A549 (cell line): Measurements from ENCODE around the gene EXOC7. TPM values are rescaled to one million over a fixed set of nuclear protein-coding genes. Genes with fewer than 3 reads are reported as not detected.

Experiments used
- ATAC-seq, 2 experiments: fragments of 200-7000 bp in 1 of 2; fragments of >200 bp in 1 of 2; cut with Nextera tagmentation in 1 of 2; cut with Tn5 transposase in 1 of 2; 3 replicates each; pipeline versions ENCODE4 v1.8.0 to v1.9.1; 2018 to 2020; ENCODE audit warnings: mild to moderate bottlenecking in 1 of 2, moderate library complexity in 1 of 2
- CTCF ChIA-PET: fragments of 300-600 bp; sonication (Branson Sonifier 250); formaldehyde crosslinking; extraction: SDS; loops from one replicate; lab custom pipeline; 2021; ENCODE audit warnings: antibody characterized with exemption, inconsistent platforms; lab: Yijun Ruan, JAX
- POLR2A ChIA-PET: fragments of 350-600 bp; formaldehyde crosslinking; extraction: SDS; loops from one replicate; lab custom pipeline; 2021; ENCODE audit warnings: antibody characterized with exemption, inconsistent platforms; lab: Yijun Ruan, JAX
- DNase-seq, 2 experiments: peaks; one replicate each; pipeline versions ENCODE4 v3.0.0 to v3.0.0-alpha.2; 2011 to 2016; ENCODE audit warnings: low read depth in 1 of 2, low spot score in 1 of 2
- FAIRE-seq: peaks from 2 replicates; lab custom pipeline; 2011; peaks lifted over from hg19 to GRCh38; lab: Jason Lieb, UNC
- H3K27ac ChIP-seq, 2 experiments: fragments of >200 bp; sonication (Bioruptor Twin); formaldehyde crosslinking; 3 replicates each; pipeline ENCODE4 v1.5.1; 2016 to 2017
- H3K4me1 ChIP-seq: fragments of >200 bp; sonication (Bioruptor Twin); formaldehyde crosslinking; 3 replicates; pipeline ENCODE4 v1.6.1; 2016
- H3K4me2 ChIP-seq: fragments of >200 bp; sonication (Bioruptor Twin); formaldehyde crosslinking; 3 replicates; pipeline ENCODE4 v1.6.1; 2016
- H3K4me3 ChIP-seq: fragments of >200 bp; sonication (Bioruptor Twin); formaldehyde crosslinking; 3 replicates; pipeline ENCODE4 v1.5.1; 2016
- H3K9me3 ChIP-seq: fragments of >200 bp; sonication (Bioruptor Twin); formaldehyde crosslinking; 3 replicates; pipeline ENCODE4 v1.6.1; 2016
- BHLHE40 ChIP-seq: IDR thresholded peaks from 2 replicates; pipeline ENCODE4 v1.6.1; 2012; ENCODE audit warnings: low read depth, low read length, inconsistent platforms
- CBX2 ChIP-seq: fragments of 200-600 bp; sonication (generic); IDR thresholded peaks from 2 replicates; pipeline ENCODE4 v1.6.1; 2016; ENCODE audit warnings: low read depth, mild to moderate bottlenecking, borderline replicate concordance
- CHD2 ChIP-seq: fragments of 150-350 bp; IDR thresholded peaks from 2 replicates; pipeline ENCODE4 v1.6.1; 2014; ENCODE audit warnings: low read length; ENCODE audit not compliant: partially characterized antibody
- EHF ChIP-seq: fragments of 250-450 bp; sonication (Bioruptor Pico); IDR thresholded peaks from 2 replicates; pipeline ENCODE4 v1.5.0; 2020; ENCODE audit warnings: mild to moderate bottlenecking
- EP300 ChIP-seq, 2 experiments: fragments of >200 bp; sonication (Bioruptor Twin); formaldehyde crosslinking; IDR thresholded peaks; 2 replicates in 1 of 2; 3 replicates in 1 of 2; pipeline ENCODE4 v1.6.1; 2016 to 2017
- ESRRA ChIP-seq: fragments of 150-350 bp; IDR thresholded peaks from 2 replicates; pipeline ENCODE4 v1.6.1; 2014; ENCODE audit warnings: mild to moderate bottlenecking, low read length, borderline replicate concordance
- FOSB ChIP-seq: fragments of 250-450 bp; sonication (Bioruptor Pico); IDR thresholded peaks from 2 replicates; pipeline ENCODE4 v1.5.0; 2020; ENCODE audit warnings: mild to moderate bottlenecking, moderate library complexity
- FOXS1 ChIP-seq: fragments of 250-450 bp; sonication (Bioruptor Pico); IDR thresholded peaks from 2 replicates; pipeline ENCODE4 v1.5.0; 2020; ENCODE audit warnings: mild to moderate bottlenecking, moderate library complexity
- GATA3 ChIP-seq: IDR thresholded peaks from 2 replicates; pipeline ENCODE4 v1.6.1; 2012; ENCODE audit warnings: borderline replicate concordance
- HDAC2 ChIP-seq: fragments of 200-600 bp; sonication (generic); IDR thresholded peaks from 2 replicates; pipeline ENCODE4 v1.6.1; 2016
- HMGXB4 ChIP-seq: fragments of 250-450 bp; sonication (Bioruptor Pico); IDR thresholded peaks from 2 replicates; pipeline ENCODE4 v1.5.0; 2021; ENCODE audit warnings: mild to moderate bottlenecking, moderate library complexity, borderline replicate concordance
- JUN ChIP-seq, 2 experiments: fragments of >200 bp; sonication (Bioruptor Twin); formaldehyde crosslinking; IDR thresholded peaks; 2 replicates in 1 of 2; 3 replicates in 1 of 2; pipeline ENCODE4 v1.6.1; 2016 to 2017
- KDM5A ChIP-seq: fragments of 200-600 bp; sonication (generic); IDR thresholded peaks from 2 replicates; pipeline ENCODE4 v1.6.1; 2016; ENCODE audit warnings: antibody characterized with exemption, mild to moderate bottlenecking
- MYC ChIP-seq: IDR thresholded peaks from 2 replicates; pipeline ENCODE4 v1.6.1; 2012; ENCODE audit warnings: mild to moderate bottlenecking, inconsistent platforms, low read length, improper control_type of control experiment, borderline replicate concordance
- NFE2L2 ChIP-seq: fragments of 150-350 bp; conservative IDR thresholded peaks from 2 replicates; pipeline ENCODE4 v1.6.1; 2014; ENCODE audit warnings: low read length
- PHF8 ChIP-seq: fragments of 200-600 bp; sonication (generic); IDR thresholded peaks from 2 replicates; pipeline ENCODE4 v1.6.1; 2016; ENCODE audit warnings: low read depth, mild to moderate bottlenecking, antibody characterized with exemption, moderate library complexity, borderline replicate concordance
- POLR2AphosphoS2 ChIP-seq: conservative IDR thresholded peaks from 2 replicates; pipeline ENCODE4 v1.6.1; 2012; ENCODE audit warnings: low read length, improper control_type of control experiment, inconsistent platforms
- SMC3 ChIP-seq: fragments of >200 bp; sonication (Bioruptor Twin); formaldehyde crosslinking; IDR thresholded peaks from 3 replicates; pipeline ENCODE4 v1.6.1; 2018; ENCODE audit warnings: inconsistent platforms
- ZSCAN20 ChIP-seq: fragments of 250-450 bp; sonication (Bioruptor Pico); IDR thresholded peaks from 2 replicates; pipeline ENCODE4 v1.8.0; 2022; ENCODE audit warnings: mild to moderate bottlenecking, moderate library complexity
- WGBS: methylation state at CpG from one replicate; pipeline ENCODE4 v1.1.6; 2017; ENCODE audit errors: missing lambda C conversion rate; 5-methylcytosine and 5-hydroxymethylcytosine counted together
- polyA plus RNA-seq, 4 experiments: library from polyadenylated mRNA; depleted of rRNA in 3 of 4; stranded (reverse); fragments of >200 nt; fragmentation: RNase III in 1 of 4; extraction: RNeasy Plus Mini Kit Qiagen cat#74134 plus additional on column Dnase treatment in 1 of 4; gene quantifications; 2 replicates in 3 of 4; 3 replicates in 1 of 4; pipeline ENCODE4 v1.2.3, GENCODE V29; 2011 to 2017
- TF ChIP-seq, protein P1 (sequence below): IDR thresholded peaks from 2 replicates; pipeline ENCODE4 v1.6.1; 2012

Gene EXOC7
- polyA plus RNA-seq, 2 of the 4 experiments (the other 2 are of a cell fraction) = 64.5 to 72.3 TPM

DNA sequence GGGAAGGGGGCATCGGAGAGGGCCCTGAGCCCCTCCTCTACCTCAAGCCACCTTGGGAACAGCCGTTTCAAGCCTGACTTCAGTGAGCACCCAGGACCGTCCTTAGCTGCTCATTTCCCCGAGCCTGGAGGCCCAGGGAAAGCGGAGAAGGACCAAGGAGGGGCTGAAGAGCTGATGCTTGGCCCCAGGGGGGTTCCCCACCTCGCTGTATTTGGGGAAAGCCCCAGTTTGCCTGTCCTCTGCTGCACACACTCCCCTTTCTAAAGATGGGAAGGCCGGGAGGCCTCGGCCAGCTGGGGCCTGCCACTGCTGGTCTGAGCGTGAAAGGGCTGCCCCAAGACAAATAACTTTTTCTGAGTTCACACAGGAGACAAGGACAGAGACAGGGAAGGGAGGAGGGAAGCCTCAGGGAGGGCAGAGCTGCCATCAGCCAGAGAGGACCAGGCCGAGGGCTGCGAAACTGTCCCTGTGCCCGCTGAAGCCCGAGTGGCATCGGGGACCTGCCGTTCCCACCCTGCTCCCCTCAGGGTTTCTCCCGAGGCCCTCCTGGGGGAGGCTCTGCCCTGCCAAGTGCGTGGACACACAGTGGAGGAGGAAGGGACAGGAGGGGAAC lies 13.0 kb downstream of the EXOC7 start:
- no peak overlapping the region for H3K27ac ChIP-seq
- no peak overlapping the region for H3K4me2 ChIP-seq
- whole genome bisulfite sequencing = 91% methylated on average over 16 of the region's 17 CpGs
- H3K9me3 ChIP-seq = no peaks in the 10 kb centered on the region
- ATAC-seq = no peak
- H3K4me3 ChIP-seq = no peak overlapping the region
- CTCF ChIA-PET = interaction anchor here (1.5 kb wide), 1 partner anchor 189 kb away, joined by 4 read pairs; no protein-coding TSS in a partner anchor
- FAIRE-seq = no peak
- DNase-seq = no peak
- no peak for TF ChIP-seq SMC3
- TF ChIP-seq MYC = no peak
- TF ChIP-seq JUN (IDR thresholded peaks at IDR 0.05) = no peak
- no peak for TF ChIP-seq FOSB (CRISPR knock-in tag)
- TF ChIP-seq HMGXB4 (CRISPR knock-in tag) = no peak
- TF ChIP-seq EP300 (IDR thresholded peaks at IDR 0.05) = no peak
- TF ChIP-seq GATA3 = no peak
- TF ChIP-seq CHD2 = no peak
- TF ChIP-seq ESRRA = no peak
- TF ChIP-seq POLR2AphosphoS2 = no peak
- TF ChIP-seq EHF (CRISPR knock-in tag) = no peak
- H3K4me1 ChIP-seq = no peaks in the 10 kb centered on the region
- POLR2A ChIA-PET = no interaction called here

DNA sequence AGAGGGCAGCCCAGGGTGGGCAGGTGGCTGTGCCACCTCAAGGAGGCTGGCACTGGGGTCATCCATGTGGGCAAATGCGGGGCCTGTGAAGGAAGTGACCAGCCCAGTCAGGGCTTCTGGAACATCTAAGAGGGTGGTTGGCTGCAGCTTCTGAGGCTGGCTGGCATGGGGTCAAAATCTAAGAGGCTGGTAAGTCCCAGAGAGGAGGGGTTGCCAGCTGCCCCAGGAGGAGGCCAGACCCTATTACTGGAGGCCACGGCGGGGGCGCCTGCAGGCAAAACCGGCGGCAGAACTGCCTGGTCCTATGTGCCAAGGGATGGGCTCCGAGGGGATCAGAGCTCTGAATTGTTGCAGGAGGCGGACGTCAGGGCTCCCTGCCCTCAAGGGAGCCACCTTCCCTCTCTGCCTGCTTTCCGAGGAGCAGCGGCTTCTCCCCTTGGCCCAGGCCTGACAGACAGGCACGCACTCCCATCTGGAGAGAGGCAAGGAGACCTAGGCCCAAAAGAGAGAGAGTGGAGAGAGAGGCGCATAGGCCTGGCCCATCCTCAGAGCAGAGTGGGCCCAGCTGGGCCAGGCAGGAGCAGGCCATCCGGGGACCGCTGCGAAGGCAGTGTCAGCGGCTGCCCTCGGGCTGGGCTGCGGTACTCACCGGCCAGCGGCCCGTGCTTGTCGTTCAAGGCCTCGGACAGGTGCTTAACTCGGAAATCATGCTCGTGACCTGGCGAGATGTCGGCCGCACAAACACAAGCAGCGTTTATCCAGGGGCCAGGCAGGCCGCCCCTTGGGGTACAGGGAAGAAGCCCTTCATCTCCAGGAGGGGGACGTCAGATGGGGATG lies 13.7 kb downstream of the EXOC7 start:
- TF ChIP-seq ZSCAN20 (CRISPR knock-in tag) = no peak
- no peak for TF ChIP-seq PHF8
- no peak for TF ChIP-seq HDAC2
- TF ChIP-seq BHLHE40 = no peak
- TF ChIP-seq, protein P1, sequence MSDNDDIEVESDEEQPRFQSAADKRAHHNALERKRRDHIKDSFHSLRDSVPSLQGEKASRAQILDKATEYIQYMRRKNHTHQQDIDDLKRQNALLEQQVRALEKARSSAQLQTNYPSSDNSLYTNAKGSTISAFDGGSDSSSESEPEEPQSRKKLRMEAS = no peak
- TF ChIP-seq CBX2 = no peak
- TF ChIP-seq FOXS1 (CRISPR knock-in tag) = no peak
- TF ChIP-seq GATA3 = no peak
- no peak for TF ChIP-seq KDM5A
- TF ChIP-seq NFE2L2 = no peak
- no peak for TF ChIP-seq MYC
- TF ChIP-seq, all 56 proteins: peak for 0
- no peak overlapping the region for H3K4me3 ChIP-seq
- DNase-seq (no peak), ATAC-seq (no peak), FAIRE-seq (no peak)
- no peaks in the 10 kb centered on the region for H3K9me3 ChIP-seq
- POLR2A ChIA-PET = no interaction called here
- no peak overlapping the region for H3K4me2 ChIP-seq
- H3K4me1 ChIP-seq = no peaks in the 10 kb centered on the region
- CTCF ChIA-PET = interaction anchor here (0.7 to 1.5 kb wide), 6 partner anchors 13 to 200 kb away, joined by 3 to 5 read pairs (median 4); partner anchors contain the start of gene EXOC7
- no peak overlapping the region for H3K27ac ChIP-seq
- WGBS = 93% methylated on average over 28 of the region's 32 CpGs
